OCI-LY3 (cell line): Measurements from ENCODE around the gene OPTN.

Source experiments
- H2AFZ ChIP-seq: fragments of 200-600, 300-600 bp; shearing (Covaris generic); 2 replicates; pipeline ENCODE4 v1.6.0; 2014; ENCODE audit warnings: antibody characterized with exemption, low read depth, low read length
- H3K27ac ChIP-seq: fragments of 200-600, 300-600 bp; sonication (generic); 2 replicates; pipeline ENCODE4 v1.5.1; 2014; ENCODE audit warnings: mild to moderate bottlenecking, low read length, moderate library complexity, mixed read lengths
- H3K27me3 ChIP-seq: fragments of 200-600, 300-600 bp; sonication (generic); 2 replicates; pipeline ENCODE4 v1.6.1; 2014; ENCODE audit warnings: low read depth, low read length, mixed read lengths
- H3K36me3 ChIP-seq: fragments of 200-600, 300-600 bp; sonication (generic); replicated peaks from 2 replicates; pipeline ENCODE3; 2014; ENCODE audit warnings: low read depth, low read length, mixed read lengths
- H3K4me1 ChIP-seq: fragments of 300-600, 200-600 bp; sonication (generic); 2 replicates; pipeline ENCODE4 v1.6.1; 2014; ENCODE audit warnings: low read length, mixed read lengths
- H3K4me2 ChIP-seq: fragments of 200-600, 300-600 bp; sonication (generic); 2 replicates; pipeline ENCODE4 v1.6.1; 2014; ENCODE audit warnings: low read length, mixed read lengths
- H3K4me3 ChIP-seq: fragments of 300-600, 200-600 bp; sonication (generic); 2 replicates; pipeline ENCODE4 v1.5.1; 2014; ENCODE audit warnings: antibody characterized with exemption, mild to moderate bottlenecking, low read length, moderate library complexity
- H3K79me2 ChIP-seq: fragments of 300-600, 200-600 bp; shearing (Covaris generic); 2 replicates; pipeline ENCODE4 v1.6.1; 2014; ENCODE audit warnings: mild to moderate bottlenecking, low read length, mixed read lengths
- H3K9ac ChIP-seq: fragments of 300-600, 200-600 bp; shearing (Covaris generic); 2 replicates; pipeline ENCODE4 v1.6.0; 2014; ENCODE audit warnings: mild to moderate bottlenecking, low read length, moderate library complexity
- H3K9me3 ChIP-seq: fragments of 200-600, 300-600 bp; shearing (Covaris generic); 2 replicates; pipeline ENCODE4 v1.6.1; 2014; ENCODE audit warnings: low read length, mixed read lengths; ENCODE audit not compliant: insufficient read depth
- H4K20me1 ChIP-seq: fragments of 200-600, 300-600 bp; sonication (generic); 2 replicates; pipeline ENCODE4 v1.6.1; 2016; ENCODE audit warnings: low read length, mixed read lengths; ENCODE audit not compliant: insufficient read depth
- EZH2phosphoT487 ChIP-seq: fragments of 200-600 bp; shearing (Covaris generic); IDR thresholded peaks from 2 replicates; pipeline ENCODE4 v1.6.1; 2018; ENCODE audit warnings: antibody characterized with exemption, mixed run types, low read depth
- TF ChIP-seq, protein P1 (sequence below): fragments of 200-600, 300-600 bp; sonication (generic); IDR thresholded peaks from 2 replicates; pipeline ENCODE4 v1.5.1; 2014; ENCODE audit warnings: antibody characterized with exemption, low read length, low read depth

The OPTN gene

DNA sequence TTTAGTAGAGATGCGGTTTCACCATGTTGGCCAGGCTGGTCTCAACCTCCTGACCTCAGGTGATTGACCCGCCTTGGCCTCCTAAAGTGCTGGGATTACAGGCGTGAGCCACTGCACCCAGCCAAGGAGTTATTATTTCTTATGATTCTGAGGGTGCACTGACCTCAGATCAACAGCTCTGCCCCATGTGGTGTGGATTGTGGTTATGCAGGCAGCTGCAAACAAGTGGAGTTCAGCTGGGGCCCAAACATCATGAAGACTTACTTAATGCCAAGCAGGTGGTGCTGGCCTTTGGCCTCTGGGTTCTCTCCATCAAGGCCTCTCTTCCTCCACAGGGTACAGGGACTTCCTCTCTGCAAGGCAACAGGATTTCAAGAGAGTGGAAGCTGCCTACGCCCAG is 45.1 kb upstream of the OPTN start:
- Histone ChIP-seq H3K9me3 (no peaks in the 10 kb centered on the region), H3K4me2 (no peak overlapping the region), H4K20me1 (no peaks in the 10 kb centered on the region), H2AFZ (no peak overlapping the region), H3K9ac (no peak overlapping the region), H3K79me2 (no peaks in the 10 kb centered on the region), H3K27ac (no peak overlapping the region), H3K4me3 (no peak overlapping the region), H3K27me3 (no peaks in the 10 kb centered on the region), H3K36me3 (no peaks in the 10 kb centered on the region), H3K4me1 (no peaks in the 10 kb centered on the region)
- no peak for TF ChIP-seq EZH2phosphoT487
- TF ChIP-seq, protein P1, sequence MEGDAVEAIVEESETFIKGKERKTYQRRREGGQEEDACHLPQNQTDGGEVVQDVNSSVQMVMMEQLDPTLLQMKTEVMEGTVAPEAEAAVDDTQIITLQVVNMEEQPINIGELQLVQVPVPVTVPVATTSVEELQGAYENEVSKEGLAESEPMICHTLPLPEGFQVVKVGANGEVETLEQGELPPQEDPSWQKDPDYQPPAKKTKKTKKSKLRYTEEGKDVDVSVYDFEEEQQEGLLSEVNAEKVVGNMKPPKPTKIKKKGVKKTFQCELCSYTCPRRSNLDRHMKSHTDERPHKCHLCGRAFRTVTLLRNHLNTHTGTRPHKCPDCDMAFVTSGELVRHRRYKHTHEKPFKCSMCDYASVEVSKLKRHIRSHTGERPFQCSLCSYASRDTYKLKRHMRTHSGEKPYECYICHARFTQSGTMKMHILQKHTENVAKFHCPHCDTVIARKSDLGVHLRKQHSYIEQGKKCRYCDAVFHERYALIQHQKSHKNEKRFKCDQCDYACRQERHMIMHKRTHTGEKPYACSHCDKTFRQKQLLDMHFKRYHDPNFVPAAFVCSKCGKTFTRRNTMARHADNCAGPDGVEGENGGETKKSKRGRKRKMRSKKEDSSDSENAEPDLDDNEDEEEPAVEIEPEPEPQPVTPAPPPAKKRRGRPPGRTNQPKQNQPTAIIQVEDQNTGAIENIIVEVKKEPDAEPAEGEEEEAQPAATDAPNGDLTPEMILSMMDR, result no peak

GRCh38 chr10:13056456-13057077 is 43.4 kb upstream of the OPTN start:
- Histone ChIP-seq H3K4me2 (no peak overlapping the region), H3K27ac (no peak overlapping the region), H3K9ac (no peak overlapping the region), H3K27me3 (no peaks in the 10 kb centered on the region), H3K9me3 (no peaks in the 10 kb centered on the region), H4K20me1 (no peaks in the 10 kb centered on the region), H3K4me3 (no peak overlapping the region), H3K4me1 (no peaks in the 10 kb centered on the region), H2AFZ (no peak overlapping the region), H3K36me3 (no peaks in the 10 kb centered on the region), H3K79me2 (no peaks in the 10 kb centered on the region)
- TF ChIP-seq, protein P1, result peak; percentile 25; the same call in 1 of the 2 replicates
- no peak for TF ChIP-seq EZH2phosphoT487

DNA sequence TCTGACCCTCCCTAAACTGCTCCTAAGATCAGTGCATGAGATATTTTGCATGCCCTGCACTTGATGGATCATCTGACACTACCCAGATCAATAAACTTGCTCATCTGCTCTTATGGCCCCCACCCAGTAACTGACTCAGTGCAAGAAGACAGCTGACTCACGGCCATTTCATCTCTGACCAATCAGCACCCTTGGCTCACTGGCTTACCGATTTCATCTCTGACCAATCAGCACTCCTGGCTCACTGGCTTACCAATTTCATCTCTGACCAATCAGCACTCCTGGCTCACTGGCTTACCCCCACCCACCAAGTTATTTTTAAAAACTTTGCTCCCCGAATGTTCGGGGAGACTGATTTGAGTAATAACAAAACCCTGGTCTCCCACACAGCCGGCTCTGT is 37.2 kb upstream of the OPTN start:
- no peaks in the 10 kb centered on the region for H3K36me3 ChIP-seq
- peaks cover 4% of the 10 kb centered on the region; the same call in 1 of the 2 replicates for H3K9me3 ChIP-seq
- H4K20me1 ChIP-seq, result no peaks in the 10 kb centered on the region
- TF ChIP-seq, protein P1, result no peak
- TF ChIP-seq EZH2phosphoT487, result no peak
- no peak overlapping the region for H3K27ac ChIP-seq
- no peaks in the 10 kb centered on the region for H3K4me1 ChIP-seq
- no peaks in the 10 kb centered on the region for H3K27me3 ChIP-seq
- no peak overlapping the region for H2AFZ ChIP-seq
- H3K4me2 ChIP-seq, result no peak overlapping the region
- no peak overlapping the region for H3K9ac ChIP-seq
- no peak overlapping the region for H3K4me3 ChIP-seq
- H3K79me2 ChIP-seq, result no peaks in the 10 kb centered on the region

- Histone ChIP-seq H3K4me2 (no peak overlapping the region), H3K4me1 (no peaks in the 10 kb centered on the region), H3K9ac (no peak overlapping the region), H4K20me1 (no peaks in the 10 kb centered on the region), H3K27me3 (no peaks in the 10 kb centered on the region), H3K4me3 (no peak overlapping the region), H3K27ac (no peak overlapping the region), H3K9me3 (peaks cover 4% of the 10 kb centered on the region; the same call in 1 of the 2 replicates), H3K36me3 (no peaks in the 10 kb centered on the region), H3K79me2 (no peaks in the 10 kb centered on the region), H2AFZ (no peak overlapping the region)
- TF ChIP-seq, protein P1, result no peak
- TF ChIP-seq EZH2phosphoT487, result no peak
These were observed 33.4 kb upstream of the OPTN start for GRCh38 chr10:13066527-13066926.
